Gastroesophageal sphincter (tissue), 4 donors: ENCODE data around the gene SPRY4. TPM values are rescaled to one million over a fixed set of nuclear protein-coding genes. Genes with fewer than 3 reads are reported as not detected.

ENCODE experiments used
- ATAC-seq: fragments of 150-250 bp; one replicate; pipeline ENCODE4 v1.9.1; 2016; ENCODE audit warnings: mild to moderate bottlenecking, moderate library complexity
- H3K27ac ChIP-seq, 4 donors: fragments of 200-600 bp; sonication (generic) in 3 of 4; 1 replicate in 3 of 4; 2 replicates in 1 of 4; pipeline ENCODE4 v1.5.1; 2016 to 2019
- H3K27me3 ChIP-seq: fragments of 200-600 bp; sonication (generic); one replicate; pipeline ENCODE4 v1.5.1; 2019
- H3K36me3 ChIP-seq, 2 donors: fragments of 200-600 bp; sonication (generic); one replicate each; pipeline ENCODE4 v1.5.1; 2019; ENCODE audit warnings: control low read depth in 1 of 2
- H3K4me1 ChIP-seq, 3 donors: fragments of 200-600 bp; sonication (generic); 1 replicate in 2 of 3; 2 replicates in 1 of 3; pipeline ENCODE4 v1.5.1; 2016 to 2019; ENCODE audit warnings: control low read depth in 2 of 3
- H3K4me3 ChIP-seq, 2 donors: fragments of 200-600 bp; sonication (generic); one replicate each; pipeline ENCODE4 v1.5.1; 2019; ENCODE audit warnings: mild to moderate bottlenecking in 1 of 2, moderate library complexity in 1 of 2
- H3K9me3 ChIP-seq, 3 donors: fragments of 200-600 bp; sonication (generic); one replicate each; pipeline ENCODE4 v1.5.1; 2017 to 2019; ENCODE audit warnings: control low read depth in 2 of 3
- EP300 ChIP-seq: sonication (generic); formaldehyde crosslinking; IDR thresholded peaks from one replicate; pipeline ENCODE4 v1.6.1; 2017; ENCODE audit warnings: antibody characterized with exemption, mild to moderate bottlenecking
- POLR2A ChIP-seq, 2 donors: fragments of 450-650 bp; IDR thresholded peaks; one replicate each; pipeline ENCODE4 v1.6.1; 2017; ENCODE audit warnings: antibody characterized with exemption in 2 of 2, mild to moderate bottlenecking in 2 of 2, moderate library complexity in 1 of 2
- POLR2AphosphoS5 ChIP-seq: sonication (generic); formaldehyde crosslinking; IDR thresholded peaks from one replicate; pipeline ENCODE4 v1.6.1; 2017; ENCODE audit warnings: antibody characterized with exemption
- WGBS, 2 donors: methylation state at CpG; one replicate each; pipeline ENCODE4 v1.1.5; 2018; ENCODE audit warnings: low coverage in 1 of 2; 5-methylcytosine and 5-hydroxymethylcytosine counted together
- total RNA-seq, 4 donors: library from RNA; depleted of rRNA; stranded (reverse); fragments of >200 nt; gene quantifications; one replicate each; pipeline ENCODE4 v1.1.0, GENCODE V29; 2016
- TF ChIP-seq, protein P1 (sequence below), 4 experiments: fragments of 200-600 bp in 2 of 4; fragments of 450-650 bp in 2 of 4; sonication (generic) in 1 of 4; IDR thresholded peaks; one replicate each; pipeline ENCODE4 v1.5.1; 2017 to 2019; ENCODE audit warnings: antibody characterized with exemption in 4 of 4, mild to moderate bottlenecking in 2 of 4, moderate library complexity in 2 of 4

SPRY4 gene
- total RNA-seq, 4 donors from 2014 or later, result 9.2 to 18.1 (median 12.7) TPM

DNA sequence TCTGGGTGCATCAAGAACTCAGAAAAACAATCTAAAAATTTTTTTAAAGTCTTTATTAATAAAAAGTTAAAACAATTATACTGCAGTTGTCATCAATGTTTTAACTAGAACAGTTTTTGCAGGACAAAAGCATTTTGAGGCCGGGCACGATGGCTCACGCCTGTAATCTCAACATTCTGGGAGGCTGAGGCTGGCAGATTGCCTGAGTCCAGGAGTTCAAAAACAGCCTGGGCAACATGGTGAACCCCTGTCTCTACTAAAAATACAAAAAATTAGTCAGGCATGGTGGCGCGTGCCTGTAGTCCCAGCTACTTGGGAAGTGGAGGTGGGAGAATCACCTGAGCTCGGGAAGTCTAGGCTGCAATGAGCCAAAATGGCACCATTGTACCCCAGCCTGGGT is 5.2 kb upstream of the SPRY4 start:
- TF ChIP-seq POLR2A (IDR thresholded peaks at IDR 0.05), result no peak
- TF ChIP-seq POLR2AphosphoS5, result no peak
- TF ChIP-seq, protein P1, sequence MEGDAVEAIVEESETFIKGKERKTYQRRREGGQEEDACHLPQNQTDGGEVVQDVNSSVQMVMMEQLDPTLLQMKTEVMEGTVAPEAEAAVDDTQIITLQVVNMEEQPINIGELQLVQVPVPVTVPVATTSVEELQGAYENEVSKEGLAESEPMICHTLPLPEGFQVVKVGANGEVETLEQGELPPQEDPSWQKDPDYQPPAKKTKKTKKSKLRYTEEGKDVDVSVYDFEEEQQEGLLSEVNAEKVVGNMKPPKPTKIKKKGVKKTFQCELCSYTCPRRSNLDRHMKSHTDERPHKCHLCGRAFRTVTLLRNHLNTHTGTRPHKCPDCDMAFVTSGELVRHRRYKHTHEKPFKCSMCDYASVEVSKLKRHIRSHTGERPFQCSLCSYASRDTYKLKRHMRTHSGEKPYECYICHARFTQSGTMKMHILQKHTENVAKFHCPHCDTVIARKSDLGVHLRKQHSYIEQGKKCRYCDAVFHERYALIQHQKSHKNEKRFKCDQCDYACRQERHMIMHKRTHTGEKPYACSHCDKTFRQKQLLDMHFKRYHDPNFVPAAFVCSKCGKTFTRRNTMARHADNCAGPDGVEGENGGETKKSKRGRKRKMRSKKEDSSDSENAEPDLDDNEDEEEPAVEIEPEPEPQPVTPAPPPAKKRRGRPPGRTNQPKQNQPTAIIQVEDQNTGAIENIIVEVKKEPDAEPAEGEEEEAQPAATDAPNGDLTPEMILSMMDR (IDR thresholded peaks at IDR 0.05), result no peak
- TF ChIP-seq EP300, result no peak
- ATAC-seq, result no peak
- no peak overlapping the region for H3K4me3 ChIP-seq
- H3K4me1 ChIP-seq, result peaks cover 0 to 26% (median 11%) of the 10 kb centered on the region in 3 donors
- WGBS, 2 donors, result 90 to 97% methylated on average over 2 to 6 of the region's 6 CpGs
- H3K27ac ChIP-seq, result no peak overlapping the region
- H3K9me3 ChIP-seq, result no peaks in the 10 kb centered on the region
- H3K27me3 ChIP-seq, result peaks cover 21% of the 10 kb centered on the region
- H3K36me3 ChIP-seq, result no peaks in the 10 kb centered on the region

DNA sequence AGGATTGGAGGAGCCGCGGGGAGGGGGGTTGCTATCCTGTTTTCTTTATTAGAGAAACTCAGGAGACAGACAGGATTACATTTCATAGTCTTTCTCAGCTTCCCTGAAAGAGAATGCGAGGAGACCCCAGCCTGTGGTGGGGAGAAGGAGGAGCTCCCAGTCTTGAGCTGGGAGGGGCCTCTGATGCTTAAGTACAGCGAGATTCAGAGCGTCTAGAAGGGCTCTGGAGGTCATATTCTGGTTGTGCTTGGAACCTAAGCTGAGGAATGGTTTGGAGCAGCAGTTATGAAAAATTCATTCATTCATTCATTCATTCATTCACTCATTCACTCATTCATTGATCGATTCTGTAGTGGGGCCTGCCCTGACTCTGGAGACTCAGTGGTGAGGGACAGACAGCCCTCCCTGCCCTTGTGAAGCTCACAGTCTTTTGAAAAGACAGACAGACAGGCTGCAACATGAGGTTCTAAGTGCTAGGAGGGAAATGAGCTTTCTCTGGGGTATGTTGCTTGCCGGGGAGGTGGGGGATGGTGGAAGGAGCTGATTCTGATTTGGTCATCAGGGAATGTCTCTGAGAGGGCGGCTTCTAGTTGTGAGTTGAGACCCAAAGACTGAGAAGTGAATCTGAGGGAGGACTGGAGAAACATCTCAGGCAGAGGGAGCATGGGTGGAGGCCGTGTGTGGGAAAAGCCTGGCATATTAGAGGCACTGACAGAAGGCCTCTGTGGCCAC is 2.5 kb upstream of the SPRY4 start:
- peaks cover 21% of the 10 kb centered on the region for H3K27me3 ChIP-seq
- TF ChIP-seq, protein P1 (IDR thresholded peaks at IDR 0.05), result no peak
- no peak overlapping the region for H3K4me3 ChIP-seq
- peaks cover 0 to 50% (median 11%) of the 10 kb centered on the region in 3 donors for H3K4me1 ChIP-seq
- H3K9me3 ChIP-seq, result no peaks in the 10 kb centered on the region
- H3K27ac ChIP-seq, result peak overlapping the region in 3 of 4 donors; percentile 62 to 93 (median 85)
- H3K36me3 ChIP-seq, result no peaks in the 10 kb centered on the region
- no peak for ATAC-seq
- WGBS, 2 donors, result 49 to 54% methylated on average over 4 to 8 of the region's 9 CpGs

- peaks cover 21% of the 10 kb centered on the region for H3K27me3 ChIP-seq
- no peak for ATAC-seq
- H3K36me3 ChIP-seq, result no peaks in the 10 kb centered on the region
- peaks cover 0 to 53% (median 11%) of the 10 kb centered on the region in 3 donors for H3K4me1 ChIP-seq
- no peaks in the 10 kb centered on the region for H3K9me3 ChIP-seq
- 49 to 100% methylated on average over 1 to 3 of the region's 8 CpGs for WGBS, 2 donors
- TF ChIP-seq, protein P1 (IDR thresholded peaks at IDR 0.05), result no peak
- no peak for TF ChIP-seq EP300
- no peak for TF ChIP-seq POLR2AphosphoS5
- no peak for TF ChIP-seq POLR2A (IDR thresholded peaks at IDR 0.05)
- H3K4me3 ChIP-seq, result peak overlapping the region in 1 of 2 donors; percentile 65
- peak overlapping the region in 3 of 4 donors; percentile 62 to 93 (median 85) for H3K27ac ChIP-seq
Observed at GRCh38 chr5:142326480-142326938, 1.7 kb upstream of the SPRY4 start.

DNA sequence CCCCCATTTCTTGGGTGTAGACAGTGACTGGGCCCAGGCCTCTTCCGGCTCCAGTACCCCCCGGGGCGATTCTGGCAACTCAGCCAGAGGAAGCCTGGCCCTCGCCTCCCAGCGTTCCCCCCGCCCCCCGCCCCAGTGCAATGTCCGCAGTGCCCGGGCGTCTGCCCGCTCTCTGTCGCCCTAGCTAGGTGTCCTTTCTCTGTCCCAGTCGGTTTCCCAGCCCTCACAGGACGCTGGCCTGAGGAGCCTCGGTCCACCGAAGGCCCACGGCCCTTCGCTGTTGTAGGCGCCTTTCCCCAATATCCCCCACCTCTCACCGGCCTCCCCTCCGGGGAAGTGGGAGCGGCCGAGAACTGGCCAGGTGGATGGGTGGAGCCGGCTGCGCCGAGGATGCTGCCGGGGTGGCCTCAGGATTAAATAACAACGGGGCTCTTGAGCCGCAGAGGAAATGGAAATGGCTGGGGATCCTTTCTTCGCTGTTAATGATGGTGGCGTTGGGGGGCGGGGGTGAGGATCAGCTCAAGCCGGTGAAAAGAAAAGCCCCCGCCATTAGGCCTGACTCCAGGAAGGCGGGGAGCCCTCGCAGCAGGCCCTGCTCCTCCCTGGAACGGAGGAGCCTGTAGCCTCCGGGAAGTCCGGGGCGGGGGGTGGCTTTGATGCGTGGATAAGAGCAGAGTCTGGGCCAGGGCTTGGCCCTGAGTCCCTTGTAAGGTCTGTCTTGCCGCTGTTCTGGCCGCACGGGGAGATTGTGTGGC is 1.1 kb upstream of the SPRY4 start:
- peak in 1 of 2 donors; percentile 10 for TF ChIP-seq POLR2A (IDR thresholded peaks at IDR 0.05)
- no peak for TF ChIP-seq EP300
- TF ChIP-seq, protein P1 (IDR thresholded peaks at IDR 0.05), result no peak

More for the DNA sequence above, 1.1 kb upstream of the SPRY4 start:
- no peaks in the 10 kb centered on the region for H3K36me3 ChIP-seq
- H3K27me3 ChIP-seq, result peaks cover 21% of the 10 kb centered on the region
- no peak for ATAC-seq
- peak overlapping the region in 1 of 2 donors; percentile 65 for H3K4me3 ChIP-seq
- 40% methylated on average over 8 of the region's 44 CpGs; no CpG with 5 or more reads in 1 of the 2 donors for WGBS, 2 donors
- no peaks in the 10 kb centered on the region for H3K9me3 ChIP-seq
- H3K27ac ChIP-seq, result peak overlapping the region in 3 of 4 donors; percentile 62 to 93 (median 85)
- H3K4me1 ChIP-seq, result peaks cover 0 to 59% (median 12%) of the 10 kb centered on the region in 3 donors
